ENCODE results near the gene HOXC9. TPM values are rescaled to one million over a fixed set of nuclear protein-coding genes. Genes with fewer than 3 reads are reported as not detected.

Gene HOXC9
- total RNA-seq, 1 donor from 2014 or later = not detected

- no peak for DNase-seq (ENCODE audit: low spot score)
- Mint-ChIP-seq H3K36me3 (ENCODE audit: low read depth) (no peaks in the 10 kb centered on the region), H3K4me3 (ENCODE audit: low read depth) (no peak overlapping the region), H3K27me3 (ENCODE audit: low read depth) (peaks cover 87% of the 10 kb centered on the region), H3K27ac (no peak overlapping the region), H3K9me3 (no peaks in the 10 kb centered on the region), H3K4me1 (ENCODE audit: low read depth) (peaks cover 3% of the 10 kb centered on the region)
- intact Hi-C loops (cut with micrococcal nuclease) = no loop called here
These were observed 43.6 kb upstream of the HOXC9 start for GRCh38 chr12:53956251-53956887.

DNA sequence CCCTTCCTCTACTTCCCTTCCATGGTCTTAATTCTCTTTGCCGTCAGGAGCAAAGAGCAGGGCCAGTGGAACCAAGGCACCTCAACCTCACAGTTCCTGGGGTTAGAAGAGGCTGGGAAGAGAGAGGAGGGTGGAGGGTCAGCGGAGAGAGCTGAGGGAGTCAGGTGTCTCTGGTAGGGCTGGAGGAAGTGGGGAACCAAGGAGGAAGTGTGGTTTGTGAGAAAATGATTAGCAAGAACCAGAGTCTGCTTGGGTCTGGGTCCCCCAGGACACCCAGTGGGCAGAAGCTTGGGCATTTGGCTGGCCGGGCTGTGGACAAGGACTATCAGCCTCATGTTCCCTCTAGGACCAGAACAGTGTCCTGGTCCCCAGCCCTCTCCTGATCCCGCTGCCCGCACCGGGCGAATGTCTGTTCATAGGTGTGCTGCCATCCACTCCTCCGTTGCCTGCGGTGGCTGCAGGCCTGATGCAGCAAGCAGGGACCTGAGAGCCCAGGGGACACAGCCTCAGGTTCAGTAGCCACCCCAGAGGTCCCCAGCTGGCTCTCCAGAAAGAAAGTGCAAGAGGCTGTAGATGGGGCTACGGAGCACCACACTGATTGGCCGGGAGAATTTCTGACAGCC is 42.9 kb upstream of the HOXC9 start:
- intact Hi-C loops (cut with micrococcal nuclease) = no loop called here
- Mint-ChIP-seq H3K27ac (no peak overlapping the region), H3K4me3 (ENCODE audit: low read depth) (no peak overlapping the region), H3K9me3 (no peaks in the 10 kb centered on the region), H3K36me3 (ENCODE audit: low read depth) (no peaks in the 10 kb centered on the region), H3K4me1 (ENCODE audit: low read depth) (peaks cover 3% of the 10 kb centered on the region), H3K27me3 (ENCODE audit: low read depth) (peaks cover 86% of the 10 kb centered on the region)
- DNase-seq (ENCODE audit: low spot score) = no peak

GRCh38 chr12:53958128-53958527 is 41.8 kb upstream of the HOXC9 start:
- peaks cover 3% of the 10 kb centered on the region for H3K4me1 Mint-ChIP-seq (ENCODE audit: low read depth)
- H3K27me3 Mint-ChIP-seq (ENCODE audit: low read depth) = peaks cover 84% of the 10 kb centered on the region
- no peak overlapping the region for H3K4me3 Mint-ChIP-seq (ENCODE audit: low read depth)
- no peak for DNase-seq (ENCODE audit: low spot score)
- no peaks in the 10 kb centered on the region for H3K9me3 Mint-ChIP-seq
- intact Hi-C loops (cut with micrococcal nuclease) = no loop called here
- H3K27ac Mint-ChIP-seq = no peak overlapping the region
- no peaks in the 10 kb centered on the region for H3K36me3 Mint-ChIP-seq (ENCODE audit: low read depth)

- Mint-ChIP-seq H3K27ac (no peak overlapping the region), H3K36me3 (ENCODE audit: low read depth) (no peaks in the 10 kb centered on the region), H3K4me1 (ENCODE audit: low read depth) (no peaks in the 10 kb centered on the region), H3K4me3 (ENCODE audit: low read depth) (no peak overlapping the region), H3K9me3 (no peaks in the 10 kb centered on the region), H3K27me3 (ENCODE audit: low read depth) (peaks cover 82% of the 10 kb centered on the region)
- no peak for DNase-seq (ENCODE audit: low spot score)
- intact Hi-C loops (cut with micrococcal nuclease) = no loop called here
These were observed 40.6 kb upstream of the HOXC9 start for GRCh38 chr12:53959314-53959713.

DNA sequence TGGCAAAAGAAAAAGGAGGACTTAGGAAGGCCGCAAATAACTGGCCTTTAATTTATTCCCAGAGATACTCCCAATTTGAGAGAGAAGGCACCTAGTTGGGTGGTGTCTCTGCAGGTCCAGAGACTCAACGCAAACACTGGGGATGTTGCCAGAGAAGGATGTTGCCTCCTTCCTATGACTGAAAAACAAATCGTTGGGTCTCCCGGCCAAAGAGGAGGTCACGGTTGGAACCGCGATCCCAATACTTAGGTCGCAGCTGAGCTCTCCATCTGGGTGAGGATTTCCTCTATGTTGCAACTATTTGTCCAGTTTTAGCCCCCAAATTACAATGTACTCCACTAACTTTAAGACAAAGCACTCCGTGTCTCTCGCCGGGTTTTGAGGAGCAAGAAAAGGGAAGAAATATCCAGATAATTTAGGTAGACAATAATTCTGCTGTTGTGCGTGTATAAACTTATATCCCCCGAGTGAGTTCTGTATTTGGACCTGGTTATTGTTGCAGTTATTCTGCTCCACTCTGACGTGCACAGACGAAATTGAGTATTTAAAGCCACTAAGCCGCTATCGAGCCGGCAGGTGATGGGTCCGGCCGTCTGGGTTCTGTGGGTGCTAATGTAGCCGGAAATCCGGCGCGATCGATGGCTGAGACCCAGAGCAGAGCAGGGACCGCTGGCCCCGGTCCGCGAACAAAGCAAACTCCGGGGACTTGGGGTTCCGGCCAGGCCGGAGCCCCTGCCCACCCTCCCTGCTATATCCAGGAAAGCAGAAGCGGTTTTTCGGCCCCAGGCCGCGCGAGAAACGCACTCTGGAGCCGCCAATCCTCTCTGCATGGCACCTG is 39.6 kb upstream of the HOXC9 start:
- DNase-seq (ENCODE audit: low spot score) = no peak
- intact Hi-C loops (cut with micrococcal nuclease) = loop anchor here (2.0 to 5.0 kb wide), 2 partner anchors 18 to 33 kb away; no protein-coding TSS in a partner anchor
- Mint-ChIP-seq H3K9me3 (no peaks in the 10 kb centered on the region), H3K4me1 (ENCODE audit: low read depth) (peaks cover 2% of the 10 kb centered on the region), H3K36me3 (ENCODE audit: low read depth) (no peaks in the 10 kb centered on the region), H3K27ac (no peak overlapping the region), H3K4me3 (ENCODE audit: low read depth) (no peak overlapping the region), H3K27me3 (ENCODE audit: low read depth) (peaks cover 85% of the 10 kb centered on the region)

DNA sequence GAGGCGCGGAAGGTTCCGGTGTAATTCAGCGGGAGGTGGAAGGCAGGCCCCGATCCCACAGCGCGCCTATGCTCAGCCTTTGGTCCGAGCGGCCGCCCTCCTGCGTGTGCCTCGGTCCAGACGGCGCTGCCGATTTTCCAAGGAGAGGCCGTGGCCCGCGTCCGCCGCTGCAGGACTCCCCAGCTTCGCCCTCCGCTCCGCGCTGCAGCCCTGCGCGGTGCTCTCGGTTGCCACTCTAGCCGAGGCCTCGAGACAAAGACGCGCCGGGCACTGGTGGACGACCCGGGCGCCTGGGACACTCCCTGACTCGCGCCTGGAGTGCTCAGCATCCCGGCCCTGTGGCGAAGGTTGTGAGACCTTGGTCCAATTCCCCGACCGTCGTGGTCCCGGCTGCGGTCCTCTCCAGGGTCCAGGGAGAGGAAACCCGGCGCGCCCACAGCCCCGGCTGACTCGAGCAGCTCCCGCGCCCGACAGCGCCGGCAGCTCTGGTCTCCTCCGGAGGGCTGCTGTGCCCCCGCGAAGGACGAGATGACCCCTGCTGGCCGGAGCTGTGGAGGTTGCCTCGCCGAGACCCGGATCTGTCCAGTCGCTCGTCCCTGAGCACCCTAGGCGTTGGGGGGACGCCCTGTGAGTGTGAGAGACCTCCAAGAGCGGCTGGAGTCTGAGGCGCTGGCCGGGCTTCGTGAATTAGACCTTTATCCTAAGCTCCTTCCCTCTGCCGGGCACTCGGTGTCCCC is 38.8 kb upstream of the HOXC9 start:
- Mint-ChIP-seq H3K9me3 (no peaks in the 10 kb centered on the region), H3K36me3 (ENCODE audit: low read depth) (no peaks in the 10 kb centered on the region), H3K4me1 (ENCODE audit: low read depth) (peaks cover 4% of the 10 kb centered on the region), H3K27me3 (ENCODE audit: low read depth) (peaks cover 84% of the 10 kb centered on the region), H3K27ac (no peak overlapping the region), H3K4me3 (ENCODE audit: low read depth) (no peak overlapping the region)
- no peak for DNase-seq (ENCODE audit: low spot score)
- intact Hi-C loops (cut with micrococcal nuclease) = loop anchor here (2.0 to 5.0 kb wide), 2 partner anchors 18 to 34 kb away; no protein-coding TSS in a partner anchor

- no peak overlapping the region for H3K27ac Mint-ChIP-seq
- no peaks in the 10 kb centered on the region for H3K36me3 Mint-ChIP-seq (ENCODE audit: low read depth)
- intact Hi-C loops (cut with micrococcal nuclease) = loop anchor here (5.0 kb wide), 1 partner anchor 36 kb away; no protein-coding TSS in a partner anchor
- DNase-seq (ENCODE audit: low spot score) = no peak
- H3K27me3 Mint-ChIP-seq (ENCODE audit: low read depth) = peaks cover 85% of the 10 kb centered on the region
- H3K9me3 Mint-ChIP-seq = no peaks in the 10 kb centered on the region
- peaks cover 4% of the 10 kb centered on the region for H3K4me1 Mint-ChIP-seq (ENCODE audit: low read depth)
- no peak overlapping the region for H3K4me3 Mint-ChIP-seq (ENCODE audit: low read depth)
These were observed 37.0 kb upstream of the HOXC9 start for GRCh38 chr12:53963005-53963404.

- intact Hi-C loops (cut with micrococcal nuclease) = loop anchor here (5.0 kb wide), 1 partner anchor 36 kb away; no protein-coding TSS in a partner anchor
- no peak overlapping the region for H3K27ac Mint-ChIP-seq
- H3K4me1 Mint-ChIP-seq (ENCODE audit: low read depth) = peaks cover 4% of the 10 kb centered on the region
These were observed 36.3 kb upstream of the HOXC9 start for GRCh38 chr12:53963434-53964314.

GRCh38 chr12:53964315-53964713 is 35.6 kb upstream of the HOXC9 start:
- Mint-ChIP-seq H3K27ac (no peak overlapping the region), H3K36me3 (ENCODE audit: low read depth) (no peaks in the 10 kb centered on the region), H3K4me3 (ENCODE audit: low read depth) (no peak overlapping the region), H3K4me1 (ENCODE audit: low read depth) (peaks cover 4% of the 10 kb centered on the region), H3K27me3 (ENCODE audit: low read depth) (peaks cover 86% of the 10 kb centered on the region), H3K9me3 (no peaks in the 10 kb centered on the region)
- intact Hi-C loops (cut with micrococcal nuclease) = loop anchor here (5.0 kb wide), 1 partner anchor 37 kb away; no protein-coding TSS in a partner anchor
- DNase-seq (ENCODE audit: low spot score) = no peak

More at GRCh38 chr12:53963434-53964314, 36.3 kb upstream of the HOXC9 start:
- DNase-seq (ENCODE audit: low spot score) = no peak
- H3K36me3 Mint-ChIP-seq (ENCODE audit: low read depth) = no peaks in the 10 kb centered on the region
- no peaks in the 10 kb centered on the region for H3K9me3 Mint-ChIP-seq
- H3K4me3 Mint-ChIP-seq (ENCODE audit: low read depth) = no peak overlapping the region
- H3K27me3 Mint-ChIP-seq (ENCODE audit: low read depth) = peaks cover 85% of the 10 kb centered on the region

DNA sequence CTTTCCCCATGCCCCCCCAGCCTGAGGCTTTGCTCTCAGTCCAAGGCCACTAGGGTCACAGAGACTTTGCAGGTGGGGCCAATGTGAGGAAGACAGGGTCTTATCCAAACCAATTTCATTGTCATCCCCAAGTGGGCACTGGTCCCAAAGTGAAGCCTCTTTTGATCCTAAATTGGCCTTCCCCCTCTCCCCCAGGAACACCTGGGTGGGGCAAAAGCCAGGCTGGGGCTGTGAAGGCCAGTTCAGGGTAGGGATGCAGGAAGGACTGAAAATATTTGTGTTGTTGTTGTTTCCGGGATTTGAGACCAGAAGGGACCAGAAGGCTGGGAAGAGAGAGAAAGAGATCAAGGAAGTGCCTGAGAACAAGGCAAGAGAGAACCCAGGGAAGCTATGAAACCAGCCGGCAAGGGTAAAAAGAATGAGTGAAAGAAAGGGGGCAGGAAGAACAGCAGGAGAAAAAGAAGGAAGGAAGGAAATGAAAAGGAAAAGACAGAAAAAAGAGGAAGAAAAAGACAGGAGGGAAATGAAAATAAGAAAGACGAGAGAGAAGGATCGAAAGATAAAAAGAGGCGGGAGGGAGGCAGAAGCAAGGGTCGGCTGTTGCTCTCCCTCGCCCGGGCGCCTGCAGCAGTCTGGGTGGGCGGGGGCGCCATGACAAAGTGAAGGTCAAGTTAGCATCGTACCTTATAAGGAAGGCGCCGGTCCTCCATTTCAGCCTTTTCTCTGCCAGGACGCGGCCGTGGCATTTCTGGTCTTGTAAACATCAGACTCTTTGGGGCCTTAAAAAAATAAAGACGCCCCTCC is 34.5 kb upstream of the HOXC9 start:
- Mint-ChIP-seq H3K9me3 (no peaks in the 10 kb centered on the region), H3K4me1 (ENCODE audit: low read depth) (peaks cover 4% of the 10 kb centered on the region), H3K27me3 (ENCODE audit: low read depth) (peaks cover 83% of the 10 kb centered on the region), H3K4me3 (ENCODE audit: low read depth) (no peak overlapping the region), H3K36me3 (ENCODE audit: low read depth) (no peaks in the 10 kb centered on the region), H3K27ac (no peak overlapping the region)
- no peak for DNase-seq (ENCODE audit: low spot score)
- intact Hi-C loops (cut with micrococcal nuclease) = loop anchor here (5.0 kb wide), 2 partner anchors 37 to 87 kb away; partner anchors contain the start of genes HOXC4 and HOXC9

DNA sequence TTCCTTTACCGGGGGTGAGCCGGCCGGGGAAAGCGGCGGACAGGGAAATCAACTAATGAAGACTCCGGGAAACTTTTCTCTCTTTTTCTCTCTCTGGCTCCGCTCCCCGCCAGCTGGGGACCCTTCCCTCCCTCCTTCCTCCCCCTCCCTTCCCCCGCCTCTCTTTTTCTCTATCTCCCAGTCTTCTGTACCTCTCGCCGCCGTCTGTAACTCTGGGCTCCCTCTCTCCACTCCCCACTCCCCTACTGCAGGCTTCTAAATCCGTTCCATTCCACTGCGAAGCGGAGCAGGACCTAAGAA is 33.9 kb upstream of the HOXC9 start:
- intact Hi-C loops (cut with micrococcal nuclease) = loop anchor here (5.0 kb wide), 2 partner anchors 36 to 86 kb away; partner anchors contain the start of genes HOXC4 and HOXC9
- DNase-seq (ENCODE audit: low spot score) = no peak
- no peak overlapping the region for H3K27ac Mint-ChIP-seq
- no peaks in the 10 kb centered on the region for H3K36me3 Mint-ChIP-seq (ENCODE audit: low read depth)
- H3K27me3 Mint-ChIP-seq (ENCODE audit: low read depth) = peaks cover 87% of the 10 kb centered on the region
- H3K9me3 Mint-ChIP-seq = no peaks in the 10 kb centered on the region
- H3K4me1 Mint-ChIP-seq (ENCODE audit: low read depth) = peaks cover 4% of the 10 kb centered on the region
- H3K4me3 Mint-ChIP-seq (ENCODE audit: low read depth) = no peak overlapping the region

All from activated T-helper 2 cell treated with anti-CD3 and anti-CD28 coated beads, Interferon-gamma antibody, Interleukin-2, Interleukin-4, amounts not matched to agents 10 μg/mL and 5 μg/mL and 100 μg/mL, durations not matched to agents 14 hours and 24 hours and 36 hours (primary cell).